ENCODE measurements around the gene PRLR. TPM values are rescaled to one million over a fixed set of nuclear protein-coding genes. Genes with fewer than 3 reads are reported as not detected.
"Not testable (repeated sequence)": the region's sequence is repeated elsewhere in the genome, so short reads cannot be mapped to it uniquely, and the experiment has no call there.

The PRLR gene
- total RNA-seq, 3 donors from 2014 or later, result 10.3 to 47.1 (median 35.8) TPM

- no peaks in the 10 kb centered on the region for H3K9me3 ChIP-seq
- TF ChIP-seq CTCF (IDR thresholded peaks at IDR 0.05), result no peak
- ATAC-seq (no peak), DNase-seq (no peak)
- intact Hi-C loops (cut with DNase I, micrococcal nuclease), result no loop called here
- H3K36me3 ChIP-seq (ENCODE audit: low read depth), result no peaks in the 10 kb centered on the region
- H3K4me1 ChIP-seq (ENCODE audit: low read depth), result no peaks in the 10 kb centered on the region
- H3K4me3 ChIP-seq, result no peak overlapping the region
Measured at GRCh38 chr5:35115920-35116319, 114.4 kb downstream of the PRLR start.

- H3K4me1 ChIP-seq (ENCODE audit: low read depth), result no peaks in the 10 kb centered on the region
- H3K4me3 ChIP-seq, result no peak overlapping the region
- DNase-seq, result peak in 2 of 3 donors; percentile 33 to 35
- intact Hi-C loops (cut with DNase I, micrococcal nuclease), result no loop called here
- no peak for TF ChIP-seq CTCF (IDR thresholded peaks at IDR 0.05)
- peak; percentile 89 for ATAC-seq
- H3K9me3 ChIP-seq, result no peaks in the 10 kb centered on the region
- no peaks in the 10 kb centered on the region for H3K36me3 ChIP-seq (ENCODE audit: low read depth)
Measured at GRCh38 chr5:35114698-35115097, 115.6 kb downstream of the PRLR start.

- Histone ChIP-seq H3K36me3 (ENCODE audit: low read depth) (no peaks in the 10 kb centered on the region), H3K9me3 (no peaks in the 10 kb centered on the region), H3K4me3 (no peak overlapping the region), H3K4me1 (ENCODE audit: low read depth) (no peaks in the 10 kb centered on the region)
- DNase-seq (no peak), ATAC-seq (no peak)
- intact Hi-C loops (cut with DNase I, micrococcal nuclease), result no loop called here
- no peak for TF ChIP-seq CTCF (IDR thresholded peaks at IDR 0.05)
Measured at GRCh38 chr5:35112300-35112699, 118.0 kb downstream of the PRLR start.

GRCh38 chr5:35104550-35104949 is 125.7 kb downstream of the PRLR start:
- H3K9me3 ChIP-seq; intact Hi-C loops (cut with DNase I, micrococcal nuclease); H3K36me3 ChIP-seq (ENCODE audit: low read depth); ATAC-seq; H3K4me1 ChIP-seq (ENCODE audit: low read depth); H3K4me3 ChIP-seq: not testable (repeated sequence)
- DNase-seq, result peak in 1 of 3 donors; percentile 31

GRCh38 chr5:35103637-35104299 is 126.5 kb downstream of the PRLR start:
- H3K36me3 ChIP-seq (ENCODE audit: low read depth), result no peaks in the 10 kb centered on the region
- ATAC-seq, result no peak
- intact Hi-C loops (cut with DNase I, micrococcal nuclease), result no loop called here
- no peak for DNase-seq
- no peaks in the 10 kb centered on the region for H3K4me1 ChIP-seq (ENCODE audit: low read depth)
- TF ChIP-seq CTCF (IDR thresholded peaks at IDR 0.05), result no peak
- no peak overlapping the region for H3K4me3 ChIP-seq
- no peaks in the 10 kb centered on the region for H3K9me3 ChIP-seq

GRCh38 chr5:35101720-35102119 is 128.6 kb downstream of the PRLR start:
- H3K4me1 ChIP-seq (ENCODE audit: low read depth); H3K9me3 ChIP-seq; ATAC-seq; H3K36me3 ChIP-seq (ENCODE audit: low read depth); DNase-seq; intact Hi-C loops (cut with DNase I, micrococcal nuclease); H3K4me3 ChIP-seq: not testable (repeated sequence)

GRCh38 chr5:35101016-35101415 is 129.3 kb downstream of the PRLR start:
- intact Hi-C loops (cut with DNase I, micrococcal nuclease), result no loop called here
- H3K4me1 ChIP-seq (ENCODE audit: low read depth), result no peaks in the 10 kb centered on the region
- no peak for ATAC-seq
- H3K4me3 ChIP-seq, result no peak overlapping the region
- no peak for TF ChIP-seq CTCF (IDR thresholded peaks at IDR 0.05)
- no peaks in the 10 kb centered on the region for H3K36me3 ChIP-seq (ENCODE audit: low read depth)
- H3K9me3 ChIP-seq, result no peaks in the 10 kb centered on the region
- no peak for DNase-seq

Data from mucosa of descending colon (tissue), 3 donors.